K562 (cell line): Measurements from ENCODE around the gene IKZF4. TPM values are rescaled to one million over a fixed set of nuclear protein-coding genes. Genes with fewer than 3 reads are reported as not detected.
A peak's percentile ranks its signal among the peaks of the same experiment; 100 is the strongest.

ENCODE experiments used
- ARID1B ChIP-seq: fragments of 450-650 bp; IDR thresholded peaks from 2 replicates; pipeline ENCODE4 v1.6.1; 2016; ENCODE audit warnings: antibody characterized with exemption, mild to moderate bottlenecking, inconsistent platforms
- CCNT2 ChIP-seq: IDR thresholded peaks from 2 replicates; pipeline ENCODE4 v1.6.1; 2011; ENCODE audit warnings: borderline replicate concordance, low read depth, mild to moderate bottlenecking, moderate library complexity, mixed read lengths, low read length; ENCODE audit not compliant: insufficient read length; ENCODE audit errors: extremely low read depth
- CHD4 ChIP-seq: fragments of 200-600 bp; sonication (generic); IDR thresholded peaks from 3 replicates; pipeline ENCODE4 v1.6.1; 2012; ENCODE audit warnings: low read depth, mild to moderate bottlenecking, mixed read lengths, low read length, inconsistent platforms; ENCODE audit not compliant: insufficient read depth, insufficient replicate concordance, poor library complexity, severe bottlenecking
- CTCFL ChIP-seq: IDR thresholded peaks from 2 replicates; pipeline ENCODE4 v1.6.1; 2011; ENCODE audit warnings: borderline replicate concordance, low read depth, mild to moderate bottlenecking, moderate library complexity, low read length; ENCODE audit not compliant: insufficient read depth, poor library complexity, severe bottlenecking
- ELK1 ChIP-seq: sonication (generic); formaldehyde crosslinking; IDR thresholded peaks from 2 replicates; pipeline ENCODE4 v1.8.1; 2022; ENCODE audit warnings: missing genetic modification reagents
- FIP1L1 ChIP-seq: fragments of 200-400 bp; formaldehyde crosslinking; IDR thresholded peaks from 2 replicates; pipeline ENCODE4 v1.6.1; 2018; ENCODE audit warnings: mild to moderate bottlenecking, low read depth, low read length; ENCODE audit not compliant: poor library complexity, severe bottlenecking
- GTF2F1 ChIP-seq: IDR thresholded peaks from 2 replicates; pipeline ENCODE4 v1.6.1; 2011; ENCODE audit warnings: low read depth, low read length, improper control_type of control experiment
- HCFC1 ChIP-seq: IDR thresholded peaks from 2 replicates; pipeline ENCODE4 v1.6.1; 2012; ENCODE audit warnings: low read depth, low read length, improper control_type of control experiment
- HOMEZ ChIP-seq: fragments of 250-450 bp; sonication (Bioruptor Pico); IDR thresholded peaks from 2 replicates; pipeline ENCODE4 v1.4.0; 2020; ENCODE audit warnings: mild to moderate bottlenecking, moderate library complexity
- MCM2 ChIP-seq: fragments of 450-650 bp; IDR thresholded peaks from 2 replicates; pipeline ENCODE4 v1.6.1; 2017; ENCODE audit warnings: low read depth, mild to moderate bottlenecking
- PTTG1 ChIP-seq: fragments of 450-650 bp; IDR thresholded peaks from 2 replicates; pipeline ENCODE4 v1.6.1; 2016; ENCODE audit warnings: low read depth, mild to moderate bottlenecking, missing genetic modification characterization, missing compliant biosample characterization
- PYGO2 ChIP-seq: fragments of 450-650 bp; IDR thresholded peaks from 2 replicates; pipeline ENCODE4 v1.6.1; 2016; ENCODE audit warnings: mild to moderate bottlenecking, missing genetic modification characterization, moderate library complexity, missing compliant biosample characterization
- RBM17 ChIP-seq: fragments of 200-400 bp; formaldehyde crosslinking; IDR thresholded peaks from 2 replicates; pipeline ENCODE4 v1.6.1; 2017; ENCODE audit warnings: low read depth, mild to moderate bottlenecking, low read length, borderline replicate concordance
- SREBF2 ChIP-seq: sonication (generic); formaldehyde crosslinking; IDR thresholded peaks from 2 replicates; pipeline ENCODE4 v1.4.0; 2020; ENCODE audit warnings: mild to moderate bottlenecking, missing genetic modification reagents
- STAT5A ChIP-seq: IDR thresholded peaks from 2 replicates; pipeline ENCODE4 v1.6.1; 2012; ENCODE audit warnings: low read length, inconsistent platforms, borderline replicate concordance
- SUPT5H ChIP-seq: fragments of 450-650 bp; IDR thresholded peaks from 2 replicates; pipeline ENCODE4 v1.6.1; 2016
- ZBTB33 ChIP-seq: sonication (generic); formaldehyde crosslinking; IDR thresholded peaks from 2 replicates; pipeline ENCODE4 v1.8.1; 2023; ENCODE audit warnings: mild to moderate bottlenecking, missing genetic modification reagents
- ZBTB8A ChIP-seq: fragments of 450-650 bp; IDR thresholded peaks from 2 replicates; pipeline ENCODE4 v1.6.1; 2018; ENCODE audit warnings: mild to moderate bottlenecking, moderate library complexity; ENCODE audit not compliant: partially characterized antibody
- ZNF695 ChIP-seq: fragments of 450-650 bp; formaldehyde crosslinking; IDR thresholded peaks from 2 replicates; pipeline ENCODE4 v1.4.0; 2020; ENCODE audit warnings: mild to moderate bottlenecking, moderate library complexity
- ZNF75A ChIP-seq: fragments of 450-650 bp; formaldehyde crosslinking; IDR thresholded peaks from 2 replicates; pipeline ENCODE4 v1.4.0; 2020; ENCODE audit warnings: mild to moderate bottlenecking
- ZNF785 ChIP-seq: fragments of 250-450 bp; sonication (Bioruptor Pico); IDR thresholded peaks from 2 replicates; pipeline ENCODE4 v1.4.0; 2020; ENCODE audit warnings: mild to moderate bottlenecking
- polyA plus RNA-seq, 8 experiments: library from polyadenylated mRNA; depleted of rRNA in 4 of 8; stranded (reverse) in 5 of 8; unstranded in 3 of 8; fragments of >200 nt; fragmentation: Nextera tagmentation in 2 of 8; fragmentation: Illumina TruSeq in 1 of 8; extraction: Ambion mirVana in 2 of 8; extraction: Trizol in 1 of 8; gene quantifications; 2 replicates each; pipeline versions ENCODE4 v1.2.1 to v1.2.3, GENCODE V29; 2011 to 2014; ENCODE audit warnings: inconsistent platforms in 1 of 8, missing spikeins in 1 of 8
- total RNA-seq, 7 experiments: library from RNA; depleted of rRNA in 6 of 7; stranded (reverse); fragments of >200 nt in 6 of 7; fragmentation: Illumina TruSeq in 2 of 7; extraction: Trizol in 2 of 7; gene quantifications; 2 replicates each; pipeline versions ENCODE4 v1.2.1 to v1.2.3, GENCODE V29; 2011 to 2021; ENCODE audit warnings: low replicate concordance in 1 of 7

Gene IKZF4
- total and polyA plus RNA-seq, 9 of the 15 experiments (the other 6 are each of a cell fraction or from before 2014, with no cell fraction given), result 1.9 to 16.3 (median 3.6) TPM

- TF ChIP-seq RBM17 (no peak), ARID1B (peak; percentile 51; the same call in 1 of the 2 replicates), STAT5A (peak; percentile 64; the same call in 1 of the 2 replicates), HCFC1 (peak; percentile 92), CTCFL (no peak), CHD4 (no peak), PYGO2 (tag) (peak; percentile 78), GTF2F1 (peak; percentile 49; the same call in 1 of the 2 replicates), FIP1L1 (no peak), ZBTB33 (CRISPR knock-in tag) (no peak), ZNF785 (no peak), ELK1 (CRISPR knock-in tag) (no peak), HOMEZ (CRISPR knock-in tag) (no peak), MCM2 (no peak), ZBTB8A (peak; percentile 11), CCNT2 (no peak), ZNF75A (no peak), SREBF2 (no peak), SUPT5H (peak; percentile 100), ZNF695 (no peak), PTTG1 (tag) (peak; percentile 66; the same call in 1 of the 2 replicates)
Observed at GRCh38 chr12:56041552-56042429, 20.9 kb downstream of the IKZF4 start, which contains the start of gene RPS26 (continued).
